Neural crest cell (in vitro differentiated cells): ENCODE data around the gene NIPBL. TPM values are rescaled to one million over a fixed set of nuclear protein-coding genes. Genes with fewer than 3 reads are reported as not detected.

ENCODE experiments used
- DNase-seq: peaks from one replicate; pipeline ENCODE4 v3.0.0; 2021; ENCODE audit warnings: low read depth, mixed read lengths, low spot score
- H3K27ac Mint-ChIP-seq: one replicate; pipeline ENCODE4 v1.8.0; 2021; ENCODE audit warnings: mild to moderate bottlenecking, mixed read lengths; ENCODE audit not compliant: unreplicated experiment
- H3K27me3 Mint-ChIP-seq: 2 replicates; pipeline ENCODE4 v1.8.0; 2021; ENCODE audit warnings: low read depth, mild to moderate bottlenecking, mixed read lengths
- H3K36me3 Mint-ChIP-seq: 2 replicates; pipeline ENCODE4 v1.8.0; 2021; ENCODE audit warnings: low read depth, mild to moderate bottlenecking, mixed read lengths
- H3K4me1 Mint-ChIP-seq: 2 replicates; pipeline ENCODE4 v1.8.0; 2021; ENCODE audit warnings: mixed read lengths
- H3K4me3 Mint-ChIP-seq: one replicate; pipeline ENCODE4 v1.8.0; 2021; ENCODE audit warnings: mild to moderate bottlenecking, mixed read lengths
- H3K9me3 Mint-ChIP-seq: 2 replicates; pipeline ENCODE4 v1.8.0; 2021; ENCODE audit warnings: mixed read lengths
- CTCF ChIP-seq: fragments of 200-600 bp; sonication (generic); conservative IDR thresholded peaks from 2 replicates; pipeline ENCODE4 v1.5.0; 2021; ENCODE audit warnings: antibody characterized with exemption, mild to moderate bottlenecking
- total RNA-seq: library from RNA; stranded (reverse); gene quantifications from 2 replicates; pipeline ENCODE4 v1.2.1, GENCODE V29; 2021

Gene NIPBL
- total RNA-seq, 1 donor from 2014 or later = 66.3 TPM

GRCh38 chr5:36880761-36881160, 4.2 kb downstream of the NIPBL start:
- H3K9me3 Mint-ChIP-seq = no peaks in the 10 kb centered on the region
- no peak for DNase-seq
- H3K4me1 Mint-ChIP-seq = peaks cover 45% of the 10 kb centered on the region
- H3K36me3 Mint-ChIP-seq = peaks cover 5% of the 10 kb centered on the region
- no peak overlapping the region for H3K27ac Mint-ChIP-seq
- no peak for TF ChIP-seq CTCF
- peak overlapping the region; percentile 52 for H3K4me3 Mint-ChIP-seq
- H3K27me3 Mint-ChIP-seq = no peaks in the 10 kb centered on the region

GRCh38 chr5:36881304-36881703, 4.7 kb downstream of the NIPBL start:
- Mint-ChIP-seq H3K36me3 (peaks cover 5% of the 10 kb centered on the region), H3K27me3 (no peaks in the 10 kb centered on the region), H3K4me1 (peaks cover 45% of the 10 kb centered on the region), H3K4me3 (peak overlapping the region; percentile 52), H3K9me3 (no peaks in the 10 kb centered on the region), H3K27ac (no peak overlapping the region)
- TF ChIP-seq CTCF = no peak
- DNase-seq = no peak

- DNase-seq = no peak
- no peak overlapping the region for H3K27ac Mint-ChIP-seq
- no peaks in the 10 kb centered on the region for H3K27me3 Mint-ChIP-seq
- H3K36me3 Mint-ChIP-seq = peaks cover 5% of the 10 kb centered on the region
- no peak overlapping the region for H3K4me3 Mint-ChIP-seq
- TF ChIP-seq CTCF = no peak
- H3K4me1 Mint-ChIP-seq = peaks cover 45% of the 10 kb centered on the region
- no peaks in the 10 kb centered on the region for H3K9me3 Mint-ChIP-seq
Measured at GRCh38 chr5:36881807-36882206, 5.2 kb downstream of the NIPBL start.

GRCh38 chr5:36882250-36882649, 5.7 kb downstream of the NIPBL start:
- Mint-ChIP-seq H3K4me3 (no peak overlapping the region), H3K27me3 (no peaks in the 10 kb centered on the region), H3K27ac (no peak overlapping the region), H3K36me3 (peaks cover 5% of the 10 kb centered on the region), H3K4me1 (peaks cover 45% of the 10 kb centered on the region), H3K9me3 (no peaks in the 10 kb centered on the region)
- TF ChIP-seq CTCF = no peak
- DNase-seq = no peak

- H3K4me3 Mint-ChIP-seq = no peak overlapping the region
- no peak for DNase-seq
- no peak for TF ChIP-seq CTCF
- H3K9me3 Mint-ChIP-seq = no peaks in the 10 kb centered on the region
- H3K27me3 Mint-ChIP-seq = no peaks in the 10 kb centered on the region
- peaks cover 36% of the 10 kb centered on the region for H3K4me1 Mint-ChIP-seq
- no peak overlapping the region for H3K27ac Mint-ChIP-seq
- H3K36me3 Mint-ChIP-seq = peaks cover 5% of the 10 kb centered on the region
Measured at GRCh38 chr5:36883894-36884462, 7.4 kb downstream of the NIPBL start.
